ENCODE data around the gene ATP13A2. TPM values are rescaled to one million over a fixed set of nuclear protein-coding genes. Genes with fewer than 3 reads are reported as not detected.

ATP13A2 gene
- total RNA-seq, 2 experiments from 2014 or later = 30.7 to 32.0 TPM

GRCh38 chr1:17013491-17014320 lies 2.0 kb upstream of the ATP13A2 start:
- no peak for ATAC-seq
- intact Hi-C loops (cut with DNase I, micrococcal nuclease) = loop anchor here in 1 of 2 experiments (5.0 kb wide), 1 partner anchor 424 kb away; the partner anchor contains the start of gene RCC2
- no peaks in the 10 kb centered on the region for H3K27me3 Mint-ChIP-seq
- no peak overlapping the region for H3K4me3 Mint-ChIP-seq
- ChIA-PET POLR2A (interaction anchor here (0.6 kb wide), 1 partner anchor 304 kb away, joined by 4 read pairs; no protein-coding TSS in a partner anchor), CTCF (interaction anchor here (0.6 to 1.1 kb wide), 4 partner anchors 10 to 62 kb away, joined by 3 to 5 read pairs (median 3); no protein-coding TSS in a partner anchor)
- H3K36me3 Mint-ChIP-seq (ENCODE audit: low read depth) = peaks cover 5% of the 10 kb centered on the region
- no peak for DNase-seq
- no peaks in the 10 kb centered on the region for H3K9me3 Mint-ChIP-seq (ENCODE audit: low read depth)
- H3K4me1 Mint-ChIP-seq = peaks cover 20% of the 10 kb centered on the region
- no peak overlapping the region for H3K27ac Mint-ChIP-seq

- POLR2A ChIA-PET = no interaction called here
- no peak for DNase-seq
Measured at GRCh38 chr1:17012775-17013490, 1.2 kb upstream of the ATP13A2 start.

GRCh38 chr1:17011092-17011438 lies 663 bp downstream of the ATP13A2 start:
- ATAC-seq (no peak), DNase-seq (no peak)
- Mint-ChIP-seq H3K9me3 (ENCODE audit: low read depth) (no peaks in the 10 kb centered on the region), H3K4me3 (peak overlapping the region; percentile 79), H3K27ac (peak overlapping the region; percentile 55), H3K36me3 (ENCODE audit: low read depth) (no peaks in the 10 kb centered on the region), H3K4me1 (peaks cover 20% of the 10 kb centered on the region), H3K27me3 (no peaks in the 10 kb centered on the region)
- ChIA-PET POLR2A (interaction anchor here (0.6 kb wide), 1 partner anchor 95 kb away, joined by 3 read pairs; no protein-coding TSS in a partner anchor), CTCF (interaction anchor here (1.4 kb wide), 1 partner anchor 51 kb away, joined by 5 read pairs; no protein-coding TSS in a partner anchor)
- intact Hi-C loops (cut with DNase I, micrococcal nuclease) = loop anchor here (1.0 to 5.0 kb wide), 5 partner anchors 43 to 426 kb away; partner anchors contain the start of genes SDHB (in 2 of the 2) and RCC2 (in 1 of the 2)

More at GRCh38 chr1:17012775-17013490, 1.2 kb upstream of the ATP13A2 start:
- Mint-ChIP-seq H3K9me3 (ENCODE audit: low read depth) (no peaks in the 10 kb centered on the region), H3K4me1 (peaks cover 20% of the 10 kb centered on the region), H3K27ac (no peak overlapping the region), H3K36me3 (ENCODE audit: low read depth) (no peaks in the 10 kb centered on the region), H3K27me3 (no peaks in the 10 kb centered on the region), H3K4me3 (no peak overlapping the region)
- no peak for ATAC-seq
- intact Hi-C loops (cut with DNase I, micrococcal nuclease) = loop anchor here in 1 of 2 experiments (5.0 kb wide), 1 partner anchor 424 kb away; the partner anchor contains the start of gene RCC2
- CTCF ChIA-PET = interaction anchor here (0.6 to 1.1 kb wide), 3 partner anchors 11 to 62 kb away, joined by 3 to 5 read pairs (median 3); no protein-coding TSS in a partner anchor

GRCh38 chr1:17009706-17010105 lies 2.0 kb downstream of the ATP13A2 start:
- Mint-ChIP-seq H3K9me3 (ENCODE audit: low read depth) (no peaks in the 10 kb centered on the region), H3K4me3 (no peak overlapping the region), H3K27me3 (no peaks in the 10 kb centered on the region), H3K4me1 (peaks cover 20% of the 10 kb centered on the region), H3K36me3 (ENCODE audit: low read depth) (no peaks in the 10 kb centered on the region), H3K27ac (no peak overlapping the region)
- intact Hi-C loops (cut with DNase I, micrococcal nuclease) = loop anchor here (2.0 to 5.0 kb wide), 3 partner anchors 47 to 428 kb away; partner anchors contain the start of gene RCC2 (in 1 of the 2)
- ATAC-seq (no peak), DNase-seq (no peak)
- CTCF ChIA-PET = interaction anchor here (0.9 to 1.4 kb wide), 2 partner anchors 38 to 49 kb away, joined by 3 to 5 read pairs; no protein-coding TSS in a partner anchor
- POLR2A ChIA-PET = interaction anchor here (0.6 to 1.0 kb wide), 2 partner anchors 49 to 105 kb away, joined by 3 read pairs; no protein-coding TSS in a partner anchor

GRCh38 chr1:17008208-17008855 lies 3.4 kb downstream of the ATP13A2 start:
- no peak for ATAC-seq

GRCh38 chr1:17007121-17007520 lies 4.6 kb downstream of the ATP13A2 start:
- ATAC-seq (no peak), DNase-seq (no peak)
- no peaks in the 10 kb centered on the region for H3K27me3 Mint-ChIP-seq
- CTCF ChIA-PET = no interaction called here
- intact Hi-C loops (cut with DNase I, micrococcal nuclease) = loop anchor here in 1 of 2 experiments (5.0 kb wide), 1 partner anchor 45 kb away; no protein-coding TSS in a partner anchor
- POLR2A ChIA-PET = interaction anchor here (0.6 kb wide), 1 partner anchor 66 kb away, joined by 3 read pairs; no protein-coding TSS in a partner anchor
- no peaks in the 10 kb centered on the region for H3K9me3 Mint-ChIP-seq (ENCODE audit: low read depth)
- H3K36me3 Mint-ChIP-seq (ENCODE audit: low read depth) = no peaks in the 10 kb centered on the region
- peaks cover 18% of the 10 kb centered on the region for H3K4me1 Mint-ChIP-seq
- H3K4me3 Mint-ChIP-seq = no peak overlapping the region
- H3K27ac Mint-ChIP-seq = no peak overlapping the region

More at GRCh38 chr1:17008208-17008855, 3.4 kb downstream of the ATP13A2 start:
- no peak for DNase-seq
- intact Hi-C loops (cut with DNase I, micrococcal nuclease) = loop anchor here in 1 of 2 experiments (5.0 kb wide), 1 partner anchor 46 kb away; no protein-coding TSS in a partner anchor
- CTCF ChIA-PET = no interaction called here
- POLR2A ChIA-PET = no interaction called here
- peaks cover 20% of the 10 kb centered on the region for H3K4me1 Mint-ChIP-seq
- H3K36me3 Mint-ChIP-seq (ENCODE audit: low read depth) = no peaks in the 10 kb centered on the region
- H3K9me3 Mint-ChIP-seq (ENCODE audit: low read depth) = no peaks in the 10 kb centered on the region
- no peak overlapping the region for H3K4me3 Mint-ChIP-seq
- H3K27me3 Mint-ChIP-seq = no peaks in the 10 kb centered on the region
- H3K27ac Mint-ChIP-seq = no peak overlapping the region

GRCh38 chr1:17005365-17005740 lies 6.4 kb downstream of the ATP13A2 start:
- no peaks in the 10 kb centered on the region for H3K27me3 Mint-ChIP-seq
- CTCF ChIA-PET = no interaction called here
- no peak overlapping the region for H3K27ac Mint-ChIP-seq
- no peak overlapping the region for H3K4me3 Mint-ChIP-seq
- no peaks in the 10 kb centered on the region for H3K36me3 Mint-ChIP-seq (ENCODE audit: low read depth)
- DNase-seq (no peak), ATAC-seq (no peak)
- intact Hi-C loops (cut with DNase I, micrococcal nuclease) = loop anchor here in 1 of 2 experiments (5.0 kb wide), 1 partner anchor 43 kb away; no protein-coding TSS in a partner anchor
- peaks cover 8% of the 10 kb centered on the region for H3K4me1 Mint-ChIP-seq
- no peaks in the 10 kb centered on the region for H3K9me3 Mint-ChIP-seq (ENCODE audit: low read depth)
- POLR2A ChIA-PET = no interaction called here

GRCh38 chr1:17004466-17005364 lies 7.0 kb downstream of the ATP13A2 start:
- ATAC-seq (no peak), DNase-seq (no peak)
- CTCF ChIA-PET = no interaction called here
- Mint-ChIP-seq H3K4me1 (peaks cover 3% of the 10 kb centered on the region), H3K4me3 (no peak overlapping the region), H3K27me3 (no peaks in the 10 kb centered on the region), H3K9me3 (ENCODE audit: low read depth) (no peaks in the 10 kb centered on the region), H3K36me3 (ENCODE audit: low read depth) (peaks cover under 1% of the 10 kb centered on the region), H3K27ac (no peak overlapping the region)
- intact Hi-C loops (cut with DNase I, micrococcal nuclease) = loop anchor here in 1 of 2 experiments (5.0 kb wide), 1 partner anchor 42 kb away; no protein-coding TSS in a partner anchor
- POLR2A ChIA-PET = no interaction called here

GRCh38 chr1:17002524-17002902 lies 9.2 kb downstream of the ATP13A2 start:
- Mint-ChIP-seq H3K9me3 (ENCODE audit: low read depth) (no peaks in the 10 kb centered on the region), H3K4me1 (no peaks in the 10 kb centered on the region), H3K4me3 (no peak overlapping the region), H3K27me3 (no peaks in the 10 kb centered on the region), H3K36me3 (ENCODE audit: low read depth) (peaks cover 10% of the 10 kb centered on the region), H3K27ac (no peak overlapping the region)
- no peak for ATAC-seq
- intact Hi-C loops (cut with DNase I, micrococcal nuclease) = no loop called here
- no peak for DNase-seq
- ChIA-PET POLR2A (no interaction called here), CTCF (interaction anchor here (0.5 kb wide), 1 partner anchor 10 kb away, joined by 4 read pairs; no protein-coding TSS in a partner anchor)

All from activated CD4-positive, alpha-beta T cell treated with anti-CD3 and anti-CD28 coated beads for 36 hours (primary cell).